Immature natural killer cell (primary cell): ENCODE data around the gene PTK7. TPM values are rescaled to one million over a fixed set of nuclear protein-coding genes. Genes with fewer than 3 reads are reported as not detected.
"Not testable (repeated sequence)": the region's sequence is repeated elsewhere in the genome, so short reads cannot be mapped to it uniquely, and the experiment has no call there.

Experiments used
- DNase-seq, 3 donors: peaks; one replicate each; pipeline ENCODE4 v3.0.0; 2022; ENCODE audit warnings: mixed read lengths in 1 of 3
- H3K27ac Mint-ChIP-seq, 6 donors: one replicate each; pipeline ENCODE4 v1.8.0; 2020; ENCODE audit warnings: mixed read lengths in 6 of 6, mild to moderate bottlenecking in 5 of 6, inconsistent platforms in 4 of 6, moderate library complexity in 3 of 6
- H3K27me3 Mint-ChIP-seq, 3 donors: one replicate each; pipeline ENCODE4 v1.8.0; 2020 to 2021; ENCODE audit warnings: low read depth in 3 of 3, mild to moderate bottlenecking in 3 of 3, mixed read lengths in 3 of 3, moderate library complexity in 3 of 3, inconsistent platforms in 1 of 3
- H3K36me3 Mint-ChIP-seq, 3 donors: one replicate each; pipeline ENCODE4 v1.8.0; 2020; ENCODE audit warnings: mixed read lengths in 3 of 3, inconsistent platforms in 2 of 3, mild to moderate bottlenecking in 2 of 3
- H3K4me1 Mint-ChIP-seq, 2 donors: one replicate each; pipeline ENCODE4 v1.8.0; 2020; ENCODE audit warnings: inconsistent platforms in 2 of 2, mild to moderate bottlenecking in 2 of 2, mixed read lengths in 2 of 2, moderate library complexity in 1 of 2
- H3K4me3 Mint-ChIP-seq, 5 donors: one replicate each; pipeline ENCODE4 v1.8.0; 2020; ENCODE audit warnings: mild to moderate bottlenecking in 5 of 5, mixed read lengths in 5 of 5, inconsistent platforms in 3 of 5, moderate library complexity in 3 of 5
- H3K9me3 Mint-ChIP-seq, 6 donors: one replicate each; pipeline ENCODE4 v1.8.0; 2020; ENCODE audit warnings: mild to moderate bottlenecking in 6 of 6, mixed read lengths in 6 of 6, inconsistent platforms in 4 of 6, moderate library complexity in 3 of 6
- polyA plus RNA-seq, 3 donors: library from polyadenylated mRNA; unstranded; fragments of 300-500 nt; fragmentation: Illumina TruSeq; gene quantifications; one replicate each; pipeline ENCODE4 v1.2.3, GENCODE V29; 2021

PTK7 gene
- polyA plus RNA-seq, 3 donors from 2014 or later, result 1.1 TPM; not detected in 1

DNA sequence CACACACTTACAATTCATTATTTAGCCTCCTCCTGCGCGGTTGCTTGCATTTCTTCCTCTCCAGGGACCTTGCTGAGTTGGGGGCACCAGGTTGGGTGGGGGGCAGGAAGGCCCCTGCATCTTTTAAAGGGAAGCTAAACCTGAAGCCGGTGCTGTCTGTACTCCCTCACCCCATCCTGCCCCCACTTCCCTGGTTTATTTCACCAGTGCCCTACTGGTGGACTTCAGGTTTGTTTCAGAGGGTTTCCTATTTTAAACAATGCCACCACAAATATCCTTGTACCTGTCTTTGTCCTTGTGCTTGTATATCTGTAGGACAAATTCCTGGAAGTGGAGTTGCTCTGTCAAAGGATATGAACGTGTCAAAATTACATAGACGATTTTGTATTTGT lies 21.0 kb downstream of the PTK7 start:
- no peaks in the 10 kb centered on the region for H3K9me3 Mint-ChIP-seq
- H3K4me3 Mint-ChIP-seq, result no peak overlapping the region
- H3K4me1 Mint-ChIP-seq, result peaks cover 3 to 17% of the 10 kb centered on the region in 2 donors
- no peaks in the 10 kb centered on the region for H3K36me3 Mint-ChIP-seq
- DNase-seq, result no peak
- H3K27ac Mint-ChIP-seq, result no peak overlapping the region
- peaks cover 1 to 2% (median 1%) of the 10 kb centered on the region in 3 donors for H3K27me3 Mint-ChIP-seq

DNA sequence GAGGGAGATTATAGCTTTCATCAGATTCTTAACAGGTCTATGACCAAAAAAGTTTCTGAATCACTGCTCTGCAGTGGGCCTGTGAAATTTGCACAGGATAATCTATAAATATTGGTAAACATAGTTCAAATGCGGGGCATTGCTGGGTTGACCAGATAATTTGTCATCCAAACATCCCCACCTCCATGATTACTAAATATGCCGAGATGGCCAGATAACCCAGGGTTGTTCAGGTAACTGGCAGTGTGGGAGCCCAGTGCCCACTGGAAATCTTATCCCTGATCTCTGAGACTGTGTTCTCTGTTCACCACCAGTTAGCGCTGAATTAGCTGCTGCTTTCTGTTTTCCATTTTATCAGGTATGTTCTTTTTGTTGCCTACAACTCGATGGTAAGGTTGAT lies 21.4 kb downstream of the PTK7 start:
- Mint-ChIP-seq H3K4me1 (peaks cover 3 to 17% of the 10 kb centered on the region in 2 donors), H3K9me3 (no peaks in the 10 kb centered on the region), H3K36me3 (no peaks in the 10 kb centered on the region), H3K4me3 (no peak overlapping the region), H3K27me3 (peaks cover 1 to 2% (median 1%) of the 10 kb centered on the region in 3 donors), H3K27ac (no peak overlapping the region)
- DNase-seq, result no peak

DNA sequence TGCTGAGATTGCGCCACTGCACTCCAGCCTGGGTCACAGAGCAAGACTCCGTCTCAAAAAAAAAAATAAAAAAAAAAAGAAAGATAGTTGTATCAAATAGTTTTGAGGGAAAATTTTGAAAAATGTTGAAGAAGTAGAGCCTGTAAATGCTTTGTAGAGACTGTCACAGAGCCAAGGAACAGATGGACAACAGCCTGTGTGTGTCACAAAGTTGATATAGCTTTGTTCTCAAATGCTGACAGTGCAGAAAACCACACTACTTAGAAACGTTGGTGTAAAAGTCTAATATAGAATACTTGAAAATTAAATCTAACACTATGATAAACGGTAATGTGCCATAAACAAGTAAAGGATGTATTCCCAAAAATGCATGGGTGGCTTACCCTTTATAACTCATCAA lies 25.4 kb downstream of the PTK7 start:
- Mint-ChIP-seq H3K27me3 (peaks cover 0 to 2% (median 1%) of the 10 kb centered on the region in 3 donors), H3K4me1 (no peaks in the 10 kb centered on the region), H3K4me3 (no peak overlapping the region), H3K9me3 (no peaks in the 10 kb centered on the region), H3K36me3 (no peaks in the 10 kb centered on the region), H3K27ac (no peak overlapping the region)
- no peak for DNase-seq

DNA sequence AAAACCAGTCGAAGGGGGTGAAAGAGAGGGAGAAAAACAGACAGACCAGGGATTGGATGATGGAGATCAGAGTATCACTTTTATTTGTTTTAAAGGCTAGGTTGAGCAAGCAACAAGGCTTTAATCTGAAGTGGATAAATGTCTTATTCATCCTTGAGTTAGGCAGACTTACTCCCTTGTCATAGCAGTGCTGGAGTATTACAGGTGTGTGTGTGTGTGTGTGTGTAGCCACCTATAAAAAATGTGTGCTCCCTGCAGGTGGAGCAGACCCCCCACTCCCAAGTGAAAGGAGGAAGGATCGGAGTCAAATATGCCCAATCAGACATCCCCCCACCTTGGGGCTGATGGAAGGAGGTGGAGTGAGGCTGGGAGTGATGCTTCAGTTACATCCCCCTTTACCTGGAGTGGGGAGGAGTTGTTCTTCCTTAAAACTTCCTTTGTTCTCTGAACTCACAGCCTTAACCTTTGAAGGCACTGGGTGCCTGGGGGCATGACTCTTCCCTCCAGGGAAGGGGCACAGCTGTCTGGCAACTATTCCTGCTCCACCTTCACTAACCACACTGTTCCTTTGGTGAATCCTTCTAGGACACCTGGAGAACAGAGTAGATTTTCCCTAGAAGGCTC lies 27.3 kb downstream of the PTK7 start:
- no peaks in the 10 kb centered on the region for H3K9me3 Mint-ChIP-seq
- H3K4me3 Mint-ChIP-seq, result no peak overlapping the region
- no peak for DNase-seq
- H3K27ac Mint-ChIP-seq, result no peak overlapping the region
- H3K27me3 Mint-ChIP-seq, result peaks cover 0 to 1% (median 0%) of the 10 kb centered on the region in 3 donors
- no peaks in the 10 kb centered on the region for H3K36me3 Mint-ChIP-seq
- H3K4me1 Mint-ChIP-seq, result no peaks in the 10 kb centered on the region

DNA sequence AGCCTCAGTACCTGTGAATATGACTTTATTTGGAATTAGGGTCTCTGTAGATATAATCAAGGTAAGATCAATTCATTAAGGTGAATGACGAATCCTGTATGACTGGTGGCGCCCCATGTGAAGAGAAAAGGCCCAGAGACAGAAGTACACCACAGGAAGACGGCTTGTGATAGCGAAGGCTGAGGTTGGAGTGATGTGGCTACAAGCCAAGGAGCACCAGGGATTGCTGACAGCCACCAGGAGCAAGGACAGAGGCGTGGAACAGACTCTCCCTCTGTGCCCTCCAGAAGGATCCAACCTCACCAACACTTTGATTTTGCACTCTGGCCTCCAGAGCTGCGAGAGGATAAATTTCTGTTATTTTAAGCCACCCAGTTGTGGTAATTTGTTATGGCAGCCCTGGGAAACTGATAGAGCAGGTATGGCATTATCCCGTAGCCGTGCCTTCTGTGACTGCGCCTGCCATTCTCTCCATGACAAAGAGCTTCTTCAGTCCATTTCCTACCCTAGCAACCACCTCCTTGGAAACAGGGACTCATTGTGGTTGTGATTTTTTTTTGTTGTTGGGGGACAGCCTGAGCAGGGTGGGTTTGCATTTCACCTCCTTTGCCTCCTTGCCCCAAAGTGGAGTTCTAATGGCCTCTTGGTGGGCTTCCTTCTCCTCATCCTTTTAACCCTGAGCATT lies 29.6 kb downstream of the PTK7 start:
- H3K4me3 Mint-ChIP-seq, result no peak overlapping the region
- DNase-seq, result no peak
- H3K4me1 Mint-ChIP-seq, result no peaks in the 10 kb centered on the region
- no peaks in the 10 kb centered on the region for H3K9me3 Mint-ChIP-seq
- no peaks in the 10 kb centered on the region for H3K27me3 Mint-ChIP-seq
- H3K27ac Mint-ChIP-seq, result no peak overlapping the region
- H3K36me3 Mint-ChIP-seq, result no peaks in the 10 kb centered on the region

DNA sequence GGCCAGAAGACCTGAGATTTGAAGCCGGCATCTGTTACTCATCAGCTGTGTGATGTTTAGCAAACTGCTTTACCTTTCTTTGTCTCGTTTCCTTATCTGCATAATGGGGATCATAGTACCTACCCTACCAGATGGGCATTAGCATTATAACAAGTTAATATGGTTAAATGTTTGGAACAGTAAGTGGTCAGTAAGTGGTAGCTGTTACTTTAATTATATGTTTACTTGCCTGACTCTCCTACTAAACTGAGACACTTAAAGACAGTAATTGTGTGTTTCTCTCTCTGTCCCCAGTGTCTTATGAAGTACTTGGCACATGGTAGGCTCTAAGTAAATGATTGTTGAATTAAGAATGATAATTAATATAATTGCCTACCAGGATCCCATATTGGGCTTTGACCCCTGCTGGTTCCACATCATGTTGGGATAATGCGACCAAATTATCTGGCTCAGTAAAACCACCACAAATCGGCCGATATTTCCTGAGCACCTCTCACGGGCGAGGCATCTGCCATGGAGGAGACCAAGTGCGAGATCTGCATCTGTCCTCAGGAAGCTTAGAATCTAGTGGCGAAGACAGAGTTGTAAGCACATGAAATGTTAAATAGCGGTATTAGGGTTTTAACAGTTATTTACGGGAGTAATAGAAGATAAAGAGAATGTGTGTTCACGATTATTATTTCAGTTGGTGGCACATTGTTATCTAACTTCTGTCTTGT lies 31.4 kb downstream of the PTK7 start:
- no peak overlapping the region for H3K4me3 Mint-ChIP-seq
- H3K27me3 Mint-ChIP-seq, result peaks cover 0 to 2% (median 0%) of the 10 kb centered on the region in 3 donors
- H3K9me3 Mint-ChIP-seq, result no peaks in the 10 kb centered on the region
- no peak overlapping the region for H3K27ac Mint-ChIP-seq
- no peaks in the 10 kb centered on the region for H3K36me3 Mint-ChIP-seq
- DNase-seq, result no peak
- no peaks in the 10 kb centered on the region for H3K4me1 Mint-ChIP-seq

DNA sequence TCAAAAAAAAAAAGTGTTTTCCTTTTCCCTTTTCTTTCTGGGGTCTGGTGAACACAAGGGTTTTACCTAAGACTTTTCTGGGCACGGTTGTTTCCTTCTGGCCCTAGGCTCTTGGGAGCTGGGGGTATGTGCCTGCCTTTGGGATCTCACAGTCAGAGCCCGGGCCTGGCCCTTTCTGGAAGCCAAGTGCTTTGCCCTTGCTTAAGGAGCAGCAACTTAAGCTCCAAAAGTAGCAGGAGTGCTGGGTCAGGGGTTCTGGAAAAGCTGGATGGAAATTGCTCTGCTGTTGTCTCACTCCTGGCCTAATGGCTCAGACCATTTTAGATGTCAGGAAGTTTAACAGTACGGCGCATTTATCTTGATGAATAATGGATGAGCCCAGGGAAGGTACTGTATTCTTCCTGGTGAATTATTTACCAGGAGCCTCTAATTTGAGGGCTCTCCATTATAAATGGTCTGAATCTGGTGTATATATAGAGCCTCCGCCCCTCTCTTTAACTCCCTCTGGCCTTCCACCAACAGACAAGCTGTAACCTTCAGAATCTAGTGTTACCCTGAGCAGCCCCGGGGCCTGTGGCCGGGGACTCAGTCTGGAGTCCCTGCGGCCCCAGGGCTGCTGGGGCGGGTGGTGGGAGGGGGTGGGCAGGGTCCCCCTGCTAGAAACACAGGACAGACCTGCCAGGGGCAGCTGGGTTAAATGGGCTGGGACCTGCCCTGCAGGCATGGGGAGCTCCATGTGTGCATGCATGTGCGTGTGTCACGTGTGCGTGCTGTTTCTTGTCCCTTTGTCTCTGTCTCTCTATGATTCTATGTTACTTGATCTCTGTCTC lies 37.5 kb downstream of the PTK7 start:
- H3K36me3 Mint-ChIP-seq, result no peaks in the 10 kb centered on the region
- H3K4me3 Mint-ChIP-seq, result no peak overlapping the region
- DNase-seq, result no peak
- no peak overlapping the region for H3K27ac Mint-ChIP-seq
- H3K4me1 Mint-ChIP-seq, result no peaks in the 10 kb centered on the region
- no peaks in the 10 kb centered on the region for H3K9me3 Mint-ChIP-seq
- peaks cover 0 to 4% (median 0%) of the 10 kb centered on the region in 3 donors for H3K27me3 Mint-ChIP-seq

DNA sequence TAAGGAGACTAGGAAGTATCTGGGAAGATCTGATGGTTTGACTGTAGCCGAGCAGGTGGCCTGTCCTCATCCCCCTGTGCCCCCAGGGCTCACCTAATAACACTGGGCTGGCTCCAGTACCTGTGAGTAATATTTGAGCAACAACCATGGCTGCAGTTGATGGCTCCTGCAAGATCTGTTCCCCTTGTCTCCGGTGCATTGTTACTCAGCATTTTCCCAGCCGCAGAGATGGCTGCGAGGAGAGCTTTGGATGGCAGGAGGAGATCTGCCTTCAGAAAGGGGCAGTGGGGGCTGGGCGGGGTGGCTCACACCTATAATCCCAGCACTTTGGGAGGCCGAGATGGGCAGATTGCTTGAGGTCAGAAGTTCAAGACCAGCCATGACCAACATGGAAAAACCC lies 39.3 kb downstream of the PTK7 start:
- H3K36me3 Mint-ChIP-seq, result no peaks in the 10 kb centered on the region
- no peaks in the 10 kb centered on the region for H3K4me1 Mint-ChIP-seq
- no peaks in the 10 kb centered on the region for H3K9me3 Mint-ChIP-seq

DNA sequence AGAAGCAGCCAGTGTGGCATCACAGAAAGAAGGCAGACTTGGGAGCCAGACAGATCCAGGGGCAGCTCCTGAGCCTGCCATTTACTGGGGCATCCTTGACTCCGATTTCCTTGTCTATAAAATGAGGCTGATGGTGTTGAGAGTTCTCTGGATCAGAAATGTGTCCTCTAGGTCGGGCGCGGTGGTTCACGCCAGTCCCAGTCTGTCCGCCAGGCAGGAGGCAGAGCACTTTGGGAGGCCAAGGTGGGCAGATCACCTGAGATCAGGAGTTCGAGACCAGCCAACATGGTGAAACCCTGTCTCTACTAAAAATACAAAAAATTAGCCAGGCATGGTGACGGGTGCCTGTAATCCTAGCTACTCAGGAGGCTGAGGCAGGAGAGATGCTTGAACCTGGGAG lies 41.4 kb downstream of the PTK7 start:
- not testable (repeated sequence) for H3K4me1 Mint-ChIP-seq, H3K27ac Mint-ChIP-seq, DNase-seq, H3K27me3 Mint-ChIP-seq, H3K9me3 Mint-ChIP-seq, H3K36me3 Mint-ChIP-seq, H3K4me3 Mint-ChIP-seq

More for the DNA sequence above, 39.3 kb downstream of the PTK7 start:
- Mint-ChIP-seq H3K27me3 (peaks cover 0 to 4% (median 3%) of the 10 kb centered on the region in 3 donors), H3K27ac (no peak overlapping the region), H3K4me3 (no peak overlapping the region)
- no peak for DNase-seq

DNA sequence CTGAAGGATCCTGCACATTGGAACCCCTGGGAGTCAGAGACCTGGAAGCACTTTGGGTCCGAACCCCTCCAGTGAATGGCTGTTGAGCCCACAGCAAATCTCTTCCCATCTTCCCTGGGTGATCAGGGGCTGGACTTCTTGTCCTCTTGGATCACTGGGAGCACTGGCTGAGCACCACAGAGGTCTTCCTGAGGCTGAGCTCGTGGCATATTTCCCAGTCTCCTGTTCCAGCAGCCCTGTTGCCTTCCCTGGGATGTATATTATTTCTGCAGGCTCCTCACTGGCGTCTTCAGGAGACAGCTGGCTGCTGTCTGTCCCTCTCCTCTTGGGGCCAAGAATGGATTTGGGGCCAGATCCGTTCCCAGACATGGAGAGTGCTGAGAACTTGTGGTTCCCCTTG lies 43.4 kb downstream of the PTK7 start:
- Mint-ChIP-seq H3K4me1 (no peaks in the 10 kb centered on the region), H3K9me3 (no peaks in the 10 kb centered on the region), H3K4me3 (no peak overlapping the region), H3K36me3 (no peaks in the 10 kb centered on the region), H3K27ac (no peak overlapping the region), H3K27me3 (peaks cover 0 to 6% (median 5%) of the 10 kb centered on the region in 3 donors)
- DNase-seq, result no peak

DNA sequence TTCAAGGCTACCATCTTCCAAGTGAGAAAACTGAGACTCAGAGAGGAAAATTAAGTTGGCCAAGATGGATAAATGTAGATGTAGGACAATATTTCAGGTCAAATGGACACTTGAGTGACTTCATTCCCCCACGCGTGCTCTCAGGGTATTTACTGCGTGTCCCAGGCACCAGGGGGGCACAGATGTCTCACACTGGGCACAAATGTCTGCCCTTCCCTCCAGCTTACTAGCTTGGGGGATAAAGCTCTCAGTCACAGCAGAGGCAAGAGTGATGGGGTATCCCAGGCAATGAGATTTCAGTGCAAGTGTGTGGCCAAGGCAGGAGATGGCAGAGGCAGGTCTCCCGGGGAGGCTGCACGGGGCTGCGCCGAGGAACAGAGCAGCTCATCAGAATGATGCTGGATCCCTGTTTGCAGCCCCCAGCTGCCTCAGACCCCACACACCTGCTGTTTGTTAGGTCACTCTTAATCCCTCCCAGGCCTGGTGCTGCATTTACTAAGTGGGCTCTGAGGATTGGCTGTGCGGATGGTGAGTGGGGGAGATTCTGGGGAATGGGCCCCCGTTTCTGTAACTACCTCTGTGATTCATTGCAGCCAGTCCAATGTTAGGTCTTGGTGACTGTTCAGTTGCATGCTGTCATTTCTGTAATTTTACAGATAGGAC lies 44.1 kb downstream of the PTK7 start:
- peaks cover 0 to 6% (median 5%) of the 10 kb centered on the region in 3 donors for H3K27me3 Mint-ChIP-seq
- H3K36me3 Mint-ChIP-seq, result no peaks in the 10 kb centered on the region
- DNase-seq, result no peak
- no peaks in the 10 kb centered on the region for H3K4me1 Mint-ChIP-seq
- no peaks in the 10 kb centered on the region for H3K9me3 Mint-ChIP-seq
- no peak overlapping the region for H3K27ac Mint-ChIP-seq
- H3K4me3 Mint-ChIP-seq, result no peak overlapping the region

DNA sequence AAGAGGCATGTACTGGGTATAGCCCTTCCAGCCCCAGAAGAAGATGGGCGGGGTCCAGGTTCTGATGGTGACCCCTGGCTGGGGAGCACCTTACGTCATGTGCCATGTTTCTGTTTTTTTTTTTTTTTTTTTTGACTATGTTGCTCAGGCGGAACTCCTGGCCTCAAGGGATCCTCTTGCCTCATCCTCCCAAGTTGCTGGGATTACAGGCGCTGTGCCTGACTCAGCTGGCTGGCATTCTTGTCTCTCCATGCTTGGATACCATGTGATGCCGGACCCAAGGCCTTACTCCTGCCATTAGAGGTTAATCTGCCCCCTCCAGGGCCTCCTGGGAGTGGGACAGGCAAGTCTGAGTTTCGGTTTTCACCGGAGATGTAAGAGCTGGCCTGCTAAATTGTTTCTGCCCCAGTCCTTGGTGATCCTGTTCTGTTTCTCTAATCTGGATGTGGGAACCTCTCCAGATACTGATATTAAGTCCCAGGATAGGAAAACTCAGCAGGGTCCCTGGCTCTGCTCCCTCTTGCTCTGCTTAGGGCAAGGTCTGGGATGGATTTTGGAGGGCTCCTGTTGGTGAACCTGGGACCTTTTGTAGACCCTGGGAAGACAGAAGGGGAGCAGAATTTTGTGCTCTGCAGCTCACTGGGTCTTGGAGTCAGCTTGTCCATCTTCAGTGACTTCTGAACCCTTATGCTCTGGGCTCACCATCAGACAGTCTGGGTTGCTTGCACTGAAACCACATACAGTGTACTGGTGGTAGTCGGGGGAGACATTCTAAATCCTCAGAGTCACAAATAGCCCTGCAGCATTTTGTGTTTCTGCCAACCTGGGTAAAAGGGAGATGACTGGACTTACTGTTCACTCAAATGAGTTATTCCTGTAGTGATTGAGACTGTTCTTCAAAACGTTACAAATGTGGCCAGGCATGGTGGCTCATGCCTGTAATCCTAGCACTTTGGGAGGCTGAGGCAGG lies 45.1 kb downstream of the PTK7 start:
- no peaks in the 10 kb centered on the region for H3K4me1 Mint-ChIP-seq
- H3K27me3 Mint-ChIP-seq, result peaks cover 0 to 6% (median 5%) of the 10 kb centered on the region in 3 donors
- no peak overlapping the region for H3K4me3 Mint-ChIP-seq
- DNase-seq, result no peak
- no peaks in the 10 kb centered on the region for H3K36me3 Mint-ChIP-seq
- no peak overlapping the region for H3K27ac Mint-ChIP-seq
- H3K9me3 Mint-ChIP-seq, result no peaks in the 10 kb centered on the region
